ENCODE measurements around the gene PLCB1.

DNA sequence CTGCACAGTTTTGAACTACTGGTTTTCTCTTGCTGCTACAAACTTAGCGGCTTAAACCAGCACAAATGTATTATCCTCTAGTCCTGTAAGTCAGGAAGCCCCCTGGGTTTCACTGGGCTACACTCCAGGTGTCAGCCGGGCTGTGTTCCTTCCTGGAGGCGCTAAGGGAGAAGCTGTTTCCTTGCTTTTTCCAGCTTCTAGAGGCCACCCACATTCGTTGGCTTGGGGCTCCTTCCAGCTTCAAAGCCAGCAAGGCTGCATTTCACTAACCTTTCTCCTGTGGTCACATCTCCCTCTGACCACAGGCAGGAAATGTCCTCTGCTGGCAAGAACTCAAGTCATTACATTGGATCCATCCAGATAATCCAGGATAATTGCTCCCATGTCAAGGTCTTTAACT, 586.2 kb downstream of the PLCB1 start:
- TF ChIP-seq MXI1 (IDR thresholded peaks at IDR 0.05; ENCODE audit: borderline replicate concordance, low read depth, low read length): no peak
- no peak for TF ChIP-seq CTCF (conservative IDR thresholded peaks at IDR 0.05; ENCODE audit: low read depth, low read length)
- no peak for TF ChIP-seq FOS (IDR thresholded peaks at IDR 0.05; ENCODE audit: low read depth, low read length)
- TF ChIP-seq CEBPB (IDR thresholded peaks at IDR 0.05; ENCODE audit: low read depth, low read length): no peak
- TF ChIP-seq, protein P1, sequence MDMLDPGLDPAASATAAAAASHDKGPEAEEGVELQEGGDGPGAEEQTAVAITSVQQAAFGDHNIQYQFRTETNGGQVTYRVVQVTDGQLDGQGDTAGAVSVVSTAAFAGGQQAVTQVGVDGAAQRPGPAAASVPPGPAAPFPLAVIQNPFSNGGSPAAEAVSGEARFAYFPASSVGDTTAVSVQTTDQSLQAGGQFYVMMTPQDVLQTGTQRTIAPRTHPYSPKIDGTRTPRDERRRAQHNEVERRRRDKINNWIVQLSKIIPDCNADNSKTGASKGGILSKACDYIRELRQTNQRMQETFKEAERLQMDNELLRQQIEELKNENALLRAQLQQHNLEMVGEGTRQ (IDR thresholded peaks at IDR 0.05; ENCODE audit: low read depth, low read length): no peak
- TF ChIP-seq RFX5 (IDR thresholded peaks at IDR 0.05; ENCODE audit: low read depth, low read length): no peak
- no peak for TF ChIP-seq RAD21 (IDR thresholded peaks at IDR 0.05; ENCODE audit: low read length)
- TF ChIP-seq POLR2A (IDR thresholded peaks at IDR 0.05; ENCODE audit: low read depth, low read length): no peak
- no peak for TF ChIP-seq MAFK (IDR thresholded peaks at IDR 0.05; ENCODE audit: low read depth, low read length)
- TF ChIP-seq ELK1 (IDR thresholded peaks at IDR 0.05; ENCODE audit: borderline replicate concordance, low read depth, low read length): no peak
- TF ChIP-seq MAZ (IDR thresholded peaks at IDR 0.05; ENCODE audit: borderline replicate concordance, low read depth, low read length): no peak
- TF ChIP-seq RCOR1 (IDR thresholded peaks at IDR 0.05; ENCODE audit: insufficient replicate concordance, low read length): no peak
- no peak for TF ChIP-seq SMC3 (IDR thresholded peaks at IDR 0.05; ENCODE audit: low read depth, low read length)
